ENCODE results near the gene FSCN2.

FSCN2 gene

GRCh38 chr17:81513753-81514488 lies 14.3 kb upstream of the FSCN2 start:
- no peak for DNase-seq

DNA sequence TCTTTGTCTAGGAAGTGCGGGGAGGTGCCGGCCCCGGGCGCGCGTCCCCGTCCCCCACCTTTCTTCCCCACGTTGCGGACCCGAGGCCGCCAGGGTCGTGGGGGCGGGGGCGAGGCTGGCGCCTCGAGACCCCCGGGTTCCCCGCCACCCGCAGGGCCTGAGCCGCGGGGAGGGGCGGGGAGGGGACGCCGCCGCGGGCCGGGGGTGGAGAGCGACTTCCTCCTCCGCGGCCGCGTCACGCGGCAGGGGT lies 13.8 kb upstream of the FSCN2 start:
- DNase-seq = no peak

DNA sequence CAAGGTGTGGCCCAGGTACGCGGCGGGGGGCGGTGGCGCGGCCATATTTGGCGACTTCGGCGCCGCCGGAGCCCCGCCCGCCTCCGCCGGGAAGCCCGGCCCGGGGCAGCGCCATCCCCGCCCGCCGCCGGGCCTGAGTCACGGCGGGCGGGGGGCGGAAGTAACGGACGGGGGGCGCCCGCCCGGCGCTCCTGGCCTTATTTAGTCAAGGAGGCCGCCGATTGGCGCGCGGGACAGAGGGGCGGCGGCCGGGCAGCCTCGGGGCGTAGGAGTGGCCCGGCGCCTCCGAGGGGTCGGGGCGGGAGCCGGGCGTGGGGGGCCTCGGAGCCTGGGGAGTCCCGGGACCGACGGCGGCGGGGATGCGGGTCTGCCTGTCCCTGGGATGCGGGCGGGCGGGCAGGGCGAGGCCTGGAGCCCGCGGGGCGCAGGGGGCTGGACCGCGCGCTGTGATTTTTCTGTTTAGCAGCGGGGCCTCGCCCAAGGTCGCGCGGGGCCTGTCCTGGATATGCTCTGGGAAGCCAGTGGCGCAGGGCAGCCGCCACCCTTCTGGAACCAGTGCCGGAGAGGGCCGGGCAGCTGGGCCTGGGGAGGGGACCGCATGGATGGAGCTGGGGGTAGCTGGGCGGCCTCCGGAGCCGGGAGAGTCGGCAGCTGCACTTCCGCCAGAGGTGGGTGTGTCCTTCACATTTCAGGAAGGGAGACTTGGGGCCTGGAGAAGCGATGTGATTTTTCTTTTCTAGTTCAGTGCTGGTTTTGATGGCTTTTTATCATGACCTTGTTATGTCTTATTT lies 13.2 kb upstream of the FSCN2 start:
- no peak for DNase-seq

GRCh38 chr17:81515530-81516041 lies 12.6 kb upstream of the FSCN2 start:
- DNase-seq = no peak

GRCh38 chr17:81516439-81516838 lies 11.7 kb upstream of the FSCN2 start:
- DNase-seq = no peak

- no peak for DNase-seq
These were observed 11.2 kb upstream of the FSCN2 start for GRCh38 chr17:81517009-81517338.

DNA sequence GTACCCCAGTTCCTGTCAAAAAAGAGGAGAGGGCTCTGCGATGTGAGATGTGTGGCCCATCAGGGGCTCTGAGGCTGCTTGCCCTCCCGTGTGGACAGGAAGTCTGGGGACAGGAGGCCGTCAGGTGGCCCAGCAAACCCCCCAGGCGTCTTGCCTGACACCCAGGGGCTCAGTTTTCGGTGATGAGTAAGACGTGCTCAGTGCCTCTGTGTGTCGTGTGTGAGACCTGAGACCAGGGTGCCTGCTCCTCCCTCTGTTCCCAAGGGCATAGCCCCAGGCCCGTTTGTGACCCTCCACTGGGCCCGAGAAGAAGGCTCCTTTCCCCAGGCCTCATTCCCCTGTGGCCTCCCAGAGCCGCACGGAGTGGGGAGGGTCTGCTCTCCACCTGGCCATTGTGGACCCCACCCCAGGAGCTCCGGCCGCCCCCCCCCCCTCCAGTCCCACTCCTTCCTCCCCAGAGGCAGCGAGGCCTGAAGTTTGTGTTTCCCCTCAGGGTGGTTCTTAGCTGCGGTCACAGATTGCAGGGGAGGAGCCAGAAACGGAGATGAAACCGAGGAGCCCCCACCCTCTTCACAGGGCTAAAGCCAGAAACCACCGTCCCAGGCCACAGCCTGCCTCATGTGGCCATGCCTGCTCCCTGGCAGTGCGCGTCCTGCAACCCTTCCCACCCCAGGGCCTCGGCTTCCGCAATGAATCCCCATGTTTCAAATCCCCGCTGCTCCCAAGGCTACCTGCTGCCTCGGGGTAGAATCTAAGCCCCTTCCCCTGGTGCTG lies 10.7 kb upstream of the FSCN2 start:
- DNase-seq = no peak

DNA sequence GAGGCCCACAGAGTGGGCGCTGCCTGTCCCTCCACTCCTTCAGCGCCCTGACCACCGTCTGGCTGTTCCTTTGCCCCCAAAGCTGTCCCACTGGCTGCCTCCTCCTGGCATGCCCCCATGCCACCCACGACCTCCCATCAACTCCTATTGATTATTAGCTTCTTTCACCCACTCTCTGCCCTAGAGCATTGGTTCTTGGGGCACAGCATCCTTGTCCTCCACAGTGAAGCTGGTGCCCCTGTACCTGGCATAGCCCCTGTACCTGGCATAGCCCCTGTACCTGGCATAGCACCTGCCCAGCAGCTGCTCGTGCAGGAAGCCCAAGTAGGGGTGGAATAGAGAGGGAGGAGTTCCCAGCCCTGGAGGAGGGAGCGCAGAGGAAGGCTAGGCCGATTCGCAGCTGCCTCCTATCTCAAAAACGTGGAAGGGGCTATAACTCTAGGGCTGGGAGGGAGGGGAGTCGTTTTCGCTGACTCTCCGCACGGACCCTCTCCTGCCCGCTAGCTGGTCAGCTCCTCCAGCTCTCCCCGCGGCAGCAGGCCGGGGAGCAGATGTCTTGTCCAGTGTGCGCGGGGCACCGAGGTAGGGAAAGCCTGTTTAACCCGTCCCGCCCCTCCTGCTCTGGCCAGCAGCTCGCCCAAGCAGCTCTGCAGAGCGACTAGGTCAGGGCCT lies 9.9 kb upstream of the FSCN2 start:
- no peak for DNase-seq

DNA sequence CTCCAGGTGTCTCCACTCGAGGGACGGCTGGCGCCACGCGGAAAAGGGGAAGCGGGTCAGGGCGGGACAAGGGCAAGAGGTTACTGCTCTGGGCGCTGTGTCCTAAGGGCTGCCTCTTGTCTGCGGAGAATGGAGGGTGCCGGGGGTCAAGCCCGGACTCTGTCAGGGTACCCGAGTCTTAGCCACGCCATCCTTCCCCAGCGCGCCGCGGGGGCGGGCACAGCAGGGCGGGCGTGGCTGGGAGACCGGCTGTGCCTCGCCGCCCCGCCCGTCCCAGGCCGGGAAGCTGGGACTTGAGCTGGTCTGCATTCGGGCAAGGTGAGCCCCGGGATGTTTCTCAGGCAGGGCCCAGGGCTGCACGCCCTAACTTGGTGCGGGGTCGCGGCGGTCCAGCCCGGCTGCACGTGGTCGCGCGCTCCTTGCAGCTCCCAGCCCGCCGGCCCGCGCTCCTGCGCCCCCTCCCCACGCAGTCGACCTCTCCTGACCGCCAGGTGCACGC lies 9.3 kb upstream of the FSCN2 start:
- DNase-seq = no peak

GRCh38 chr17:81519284-81520020 lies 8.7 kb upstream of the FSCN2 start:
- DNase-seq = no peak

GRCh38 chr17:81520021-81520901 lies 7.9 kb upstream of the FSCN2 start:
- DNase-seq = no peak

GRCh38 chr17:81522491-81523401 lies 5.4 kb upstream of the FSCN2 start:
- no peak for DNase-seq

DNA sequence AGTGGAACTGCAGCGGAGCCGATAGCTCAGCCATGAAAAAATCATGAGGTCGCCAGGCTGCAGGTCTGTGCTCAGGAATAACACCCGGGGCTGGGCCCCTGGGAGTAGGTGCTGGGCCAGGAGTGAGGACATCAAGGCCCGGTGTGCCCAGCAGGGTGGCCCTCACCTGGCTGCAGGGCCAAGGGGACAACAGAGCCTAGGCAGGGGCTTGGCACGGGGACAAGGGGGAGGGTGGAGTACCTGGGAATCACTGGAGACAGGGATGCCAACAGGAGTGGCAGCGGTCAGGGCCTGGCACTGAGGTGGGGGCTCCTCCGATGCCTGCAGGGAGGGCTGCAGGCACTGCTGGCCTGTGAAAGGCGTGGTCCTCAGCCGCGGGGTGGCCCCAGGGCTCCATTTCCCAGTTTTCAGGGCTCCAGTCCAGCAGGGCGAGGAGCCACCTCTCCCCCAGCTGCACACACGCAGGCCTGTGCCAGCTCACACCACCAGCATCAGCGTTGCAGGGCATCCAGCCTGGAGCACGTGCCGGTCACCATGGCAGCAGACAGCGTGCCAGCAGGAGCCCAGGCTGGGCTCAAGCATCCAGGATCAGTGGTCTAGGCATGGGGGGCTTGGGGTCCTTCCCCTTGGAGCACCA lies 4.7 kb upstream of the FSCN2 start:
- no peak for DNase-seq

DNA sequence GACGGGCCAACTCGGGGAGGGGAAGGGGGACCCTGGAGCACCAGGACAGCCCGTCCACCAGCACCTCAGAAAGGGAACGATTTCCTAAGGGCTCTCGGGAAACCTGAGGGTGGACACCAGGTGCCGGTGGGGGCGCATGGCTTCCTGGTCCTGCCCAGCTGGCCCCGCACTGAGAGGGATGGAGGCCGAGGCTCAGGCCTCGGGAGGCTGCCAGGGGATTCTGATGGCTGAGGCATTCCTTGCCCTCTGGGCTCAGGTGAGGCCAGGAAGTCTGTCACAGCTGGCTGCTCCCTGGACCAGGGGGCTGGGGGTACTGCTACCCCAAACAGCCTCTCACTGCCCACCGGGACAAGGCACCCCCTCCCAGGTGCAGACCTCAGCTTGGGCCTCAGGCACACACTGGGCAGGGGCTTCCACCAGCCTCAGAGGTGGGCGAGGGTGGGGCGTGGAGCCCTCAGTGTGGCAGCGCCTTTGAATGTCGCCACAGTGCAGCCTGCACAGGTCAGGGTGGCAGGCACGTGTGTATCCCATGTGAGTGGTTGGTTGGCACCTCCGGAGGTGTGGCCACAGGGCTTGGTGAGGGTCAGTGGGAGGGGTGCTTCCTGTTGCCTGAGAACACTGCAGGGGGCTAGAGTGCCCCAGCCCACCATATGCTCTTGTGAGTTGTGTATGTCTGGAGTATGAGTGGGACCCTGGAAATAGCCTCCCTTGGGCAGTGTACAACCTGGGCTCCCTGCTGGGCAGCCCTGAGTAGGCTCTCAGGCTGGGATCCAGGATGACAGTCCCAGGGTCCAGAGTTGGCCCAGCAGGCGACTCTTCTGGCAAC lies 3.9 kb upstream of the FSCN2 start:
- DNase-seq = no peak

DNA sequence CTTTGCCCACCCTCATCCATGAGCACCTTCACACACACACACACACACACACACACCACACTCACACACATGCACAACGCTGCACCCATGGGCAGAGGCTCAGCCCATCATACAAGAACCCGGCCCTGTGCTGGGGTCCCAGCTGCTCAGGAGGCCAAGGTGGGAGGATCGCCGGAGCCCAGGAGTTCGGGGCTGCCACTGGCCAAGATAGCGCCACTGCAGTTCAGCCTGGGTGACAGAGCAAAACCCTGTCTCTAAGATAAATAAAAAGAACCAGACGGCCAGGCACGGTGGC lies 3.4 kb upstream of the FSCN2 start:
- DNase-seq = no peak

- no peak for DNase-seq
These were observed 1.3 kb upstream of the FSCN2 start for GRCh38 chr17:81526662-81527571.

DNA sequence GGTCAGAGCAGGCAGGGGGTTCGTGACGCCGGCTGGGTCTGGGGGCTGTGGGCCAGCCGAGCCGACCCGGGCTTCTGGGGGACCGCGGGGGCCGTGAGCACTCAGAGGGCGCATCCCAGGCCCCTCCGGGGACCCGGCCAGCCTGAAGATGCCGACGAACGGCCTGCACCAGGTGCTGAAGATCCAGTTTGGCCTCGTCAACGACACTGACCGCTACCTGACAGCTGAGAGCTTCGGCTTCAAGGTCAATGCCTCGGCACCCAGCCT lies 140 bp downstream of the FSCN2 start:
- DNase-seq = no peak

Data from hematopoietic multipotent progenitor cell treated with erythropoietin and hydrocortisone succinate and interleukin-3 and kit ligand, for 8 days (in vitro differentiated cells).